Right hindlimb (tissue), 1 donor: ENCODE measurements around the gene FBXO17.

Experiments
- DNase-seq: peaks from one replicate; pipeline ENCODE4 v3.0.0-alpha.2; 2018

The FBXO17 gene

DNA sequence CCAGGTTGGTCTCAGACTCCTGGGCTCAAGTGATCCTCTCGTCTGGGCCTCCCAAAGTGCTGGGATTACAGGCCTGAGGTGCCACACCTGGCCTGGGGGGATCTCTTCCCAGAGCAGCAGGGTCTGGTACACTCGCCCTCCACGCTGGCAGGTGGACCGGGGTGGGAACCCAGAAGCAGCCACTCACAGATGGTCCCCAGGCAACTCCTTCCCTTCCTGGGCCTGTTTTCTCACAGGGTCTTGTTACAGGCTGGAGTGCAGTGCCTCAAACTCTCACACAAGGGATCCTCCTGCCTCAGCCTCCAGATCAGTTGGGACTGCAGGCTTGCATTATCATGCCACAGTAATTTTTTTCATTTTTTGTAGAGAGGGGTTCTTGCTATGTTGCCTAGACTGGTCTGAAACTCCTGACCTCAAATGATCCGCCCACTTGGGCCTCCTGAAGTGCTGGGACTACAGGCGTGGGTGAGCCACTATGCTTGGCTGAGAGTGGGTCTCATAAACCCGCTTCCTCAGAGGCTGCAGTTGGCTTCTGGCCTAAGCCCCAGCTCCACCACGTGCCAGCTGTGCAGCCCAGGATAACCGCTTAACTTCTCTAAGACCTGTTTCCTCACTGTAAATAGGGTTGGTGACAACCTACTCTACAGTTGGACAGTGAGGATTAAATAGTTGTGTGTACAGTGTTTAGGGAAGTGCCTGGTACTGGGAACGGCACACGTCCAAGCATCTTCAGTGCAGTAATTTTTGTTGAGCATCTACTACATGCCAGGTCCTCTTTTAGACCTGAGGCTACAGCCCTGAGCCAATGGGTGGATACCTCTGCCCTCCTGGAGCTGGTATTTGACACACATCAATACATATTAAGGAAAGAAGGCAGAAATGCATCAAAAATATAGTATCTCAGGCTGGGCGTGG is 62.7 kb downstream of the FBXO17 start:
- no peak for DNase-seq

DNA sequence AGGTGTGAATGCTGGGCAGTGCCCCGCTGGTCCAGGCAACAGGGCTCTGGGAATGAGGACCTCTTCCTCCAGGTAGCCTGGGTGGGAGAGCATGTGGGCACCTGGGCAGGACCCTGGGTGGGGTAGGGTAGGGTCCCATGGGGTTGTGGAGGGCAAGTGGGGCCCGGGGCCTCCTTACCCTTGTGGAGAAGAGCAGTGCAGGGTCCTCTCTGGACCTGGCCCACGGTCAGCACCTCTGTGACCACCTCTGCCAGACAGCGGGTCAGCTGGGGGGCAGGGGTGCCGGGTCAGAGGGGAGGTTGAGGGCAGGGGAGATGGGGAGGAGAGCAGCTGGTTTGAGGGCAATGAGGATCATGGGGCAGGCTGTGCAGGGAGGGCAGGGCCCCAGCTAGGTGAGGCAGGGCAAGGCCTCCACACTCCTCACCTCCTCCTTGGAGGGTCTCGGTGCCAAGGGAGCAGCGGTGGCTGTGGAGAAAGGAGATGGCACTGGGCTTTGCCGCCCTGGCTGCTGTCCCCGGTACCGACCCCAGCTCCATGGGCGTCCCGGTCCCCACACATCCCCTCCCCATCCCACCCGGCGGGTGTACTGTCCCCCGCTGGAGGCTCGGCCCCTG is 64.0 kb downstream of the FBXO17 start:
- no peak for DNase-seq

GRCh38 chr19:38910488-38910887 is 65.1 kb downstream of the FBXO17 start:
- no peak for DNase-seq

GRCh38 chr19:38908911-38909310 is 66.6 kb downstream of the FBXO17 start:
- no peak for DNase-seq

GRCh38 chr19:38907670-38908069 is 67.9 kb downstream of the FBXO17 start:
- DNase-seq: no peak

DNA sequence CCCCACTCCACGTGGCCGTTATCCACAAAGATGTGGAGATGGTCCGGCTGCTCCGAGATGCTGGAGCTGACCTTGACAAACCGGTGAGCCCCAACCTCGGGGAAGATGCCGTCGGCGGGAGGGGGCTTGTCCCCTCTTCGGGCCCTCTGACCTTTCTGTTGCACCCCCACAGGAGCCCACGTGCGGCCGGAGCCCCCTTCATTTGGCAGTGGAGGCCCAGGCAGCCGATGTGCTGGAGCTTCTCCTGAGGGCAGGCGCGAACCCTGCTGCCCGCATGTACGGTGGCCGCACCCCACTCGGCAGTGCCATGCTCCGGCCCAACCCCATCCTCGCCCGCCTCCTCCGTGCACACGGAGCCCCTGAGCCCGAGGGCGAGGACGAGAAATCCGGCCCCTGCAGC is 68.3 kb downstream of the FBXO17 start:
- DNase-seq: no peak

GRCh38 chr19:38905620-38906019 is 69.9 kb downstream of the FBXO17 start:
- DNase-seq: no peak

DNA sequence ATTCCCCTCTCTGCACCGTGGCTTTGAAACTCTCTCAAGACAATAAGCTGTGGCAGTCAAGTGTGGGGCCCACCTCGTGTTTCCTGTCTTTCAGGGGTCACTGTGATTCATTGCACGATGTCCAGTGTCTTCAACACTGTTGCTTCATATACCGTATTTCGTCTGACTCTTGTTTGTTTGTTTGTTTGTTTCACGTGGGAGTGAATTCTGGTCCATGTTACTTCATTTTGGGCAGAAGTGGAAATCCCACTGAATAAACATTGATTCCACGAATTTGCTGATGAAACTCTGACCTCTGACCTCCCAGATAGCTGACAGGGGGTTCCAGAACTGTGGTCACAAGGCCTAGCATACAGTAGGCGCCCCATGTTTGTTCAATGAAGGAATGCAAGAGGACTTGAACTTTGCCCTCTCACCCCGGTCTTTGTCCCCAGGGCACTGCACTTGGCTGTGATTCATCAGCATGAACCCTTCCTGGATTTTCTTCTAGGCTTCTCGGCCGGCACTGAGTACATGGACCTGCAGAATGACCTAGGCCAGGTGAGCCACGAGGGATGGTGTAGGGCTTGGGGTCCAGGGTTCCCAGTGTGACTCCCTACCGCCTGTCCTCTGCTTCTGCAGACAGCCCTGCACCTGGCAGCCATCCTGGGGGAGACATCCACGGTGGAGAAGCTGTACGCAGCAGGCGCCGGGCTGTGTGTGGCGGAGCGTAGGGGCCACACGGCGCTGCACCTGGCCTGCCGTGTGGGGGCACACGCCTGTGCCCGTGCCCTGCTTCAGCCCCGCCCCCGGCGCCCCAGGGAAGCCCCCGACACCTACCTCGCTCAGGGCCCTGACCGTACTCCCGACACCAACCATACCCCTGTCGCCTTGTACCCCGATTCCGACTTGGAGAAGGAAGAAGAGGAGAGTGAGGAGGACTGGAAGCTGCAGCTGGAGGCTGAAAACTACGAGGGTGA is 70.7 kb downstream of the FBXO17 start:
- DNase-seq: no peak

DNA sequence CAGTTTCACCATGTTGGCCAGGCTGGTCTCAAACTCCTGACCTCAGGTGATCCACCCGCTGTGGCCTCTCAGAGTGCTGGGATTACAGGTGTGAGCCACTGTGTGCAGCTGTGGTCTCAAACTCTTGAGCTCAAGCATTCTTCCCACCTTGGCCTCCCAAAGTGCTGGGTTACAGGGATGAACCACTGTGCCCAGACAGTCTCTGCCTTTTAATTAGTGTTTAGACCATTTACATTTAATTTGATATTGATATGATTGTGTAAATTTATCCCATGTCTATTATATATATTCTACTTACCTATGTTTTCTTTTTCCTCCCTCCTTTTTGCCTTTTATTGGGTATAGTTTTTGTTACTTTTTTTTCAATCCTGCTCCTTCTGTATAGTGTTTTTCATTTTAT is 73.9 kb downstream of the FBXO17 start:
- no peak for DNase-seq

- no peak for DNase-seq
Measured at GRCh38 chr19:38900743-38901190, 74.8 kb downstream of the FBXO17 start.

DNA sequence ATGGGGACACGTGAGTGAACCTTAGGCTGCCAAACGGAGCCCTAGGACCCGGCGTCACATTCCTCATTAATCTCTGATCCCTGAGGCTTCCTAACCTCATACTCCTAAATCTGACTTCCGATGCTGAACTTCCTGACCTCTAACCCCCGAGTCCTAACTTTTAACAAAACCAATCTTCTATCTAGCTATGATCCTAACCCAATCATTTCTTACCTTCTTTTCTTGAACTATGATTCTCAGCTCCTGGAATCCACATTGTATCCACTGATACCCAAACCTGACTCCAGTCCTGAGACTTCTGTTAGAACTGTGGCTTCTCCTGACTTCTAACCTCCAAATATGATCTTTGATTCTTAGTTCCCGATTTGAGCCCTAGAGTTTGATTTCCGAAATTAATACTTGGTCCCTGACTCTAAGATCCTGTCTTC is 75.3 kb downstream of the FBXO17 start:
- no peak for DNase-seq

DNA sequence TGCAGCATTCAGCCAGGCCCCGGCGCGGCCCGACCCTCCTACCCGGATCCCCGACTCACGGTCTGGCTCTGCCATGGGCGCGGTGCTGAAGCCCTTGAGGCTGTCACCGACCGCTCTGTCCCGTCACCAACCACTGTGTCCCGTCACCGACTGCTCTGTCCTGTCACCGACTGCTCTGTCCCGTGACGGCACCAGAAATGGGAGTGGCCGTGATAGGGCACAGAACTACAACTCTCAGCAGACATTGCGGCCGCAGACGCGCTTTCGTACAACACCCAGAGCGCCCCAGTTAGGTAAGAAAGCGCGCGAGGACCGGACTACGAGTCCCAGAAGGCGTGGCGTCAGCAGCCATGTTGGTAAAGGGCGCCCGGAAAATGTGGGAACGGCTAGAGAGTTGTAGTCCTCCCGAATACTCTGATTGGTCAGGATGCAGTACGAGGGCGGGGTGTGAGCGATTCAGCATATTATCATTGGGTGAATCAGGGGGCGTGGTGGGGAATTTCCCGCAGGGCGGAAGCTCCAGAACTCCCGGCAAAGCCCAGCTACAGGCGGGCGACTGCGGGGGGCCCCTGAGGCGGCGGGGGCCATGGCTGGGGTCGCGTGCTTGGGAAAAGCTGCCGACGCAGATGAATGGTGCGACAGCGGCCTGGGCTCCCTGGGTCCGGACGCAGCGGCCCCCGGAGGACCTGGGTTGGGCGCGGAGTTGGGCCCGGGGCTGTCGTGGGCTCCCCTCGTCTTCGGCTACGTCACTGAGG is 75.9 kb downstream of the FBXO17 start, which contains the start of the genes NFKBIB and SIRT2:
TSS of gene NFKBIB (plus strand) at position 523 of the 755 bp plus-strand sequence. CDS start at position 587, 64 bp downstream.
TSS of gene SIRT2 (minus strand) at position 172 of the 755 bp plus-strand sequence. CDS start at position 75, 97 bp downstream.
- DNase-seq: peak; percentile 100

GRCh38 chr19:38898788-38899446 is 76.6 kb downstream of the FBXO17 start:
- DNase-seq: no peak

DNA sequence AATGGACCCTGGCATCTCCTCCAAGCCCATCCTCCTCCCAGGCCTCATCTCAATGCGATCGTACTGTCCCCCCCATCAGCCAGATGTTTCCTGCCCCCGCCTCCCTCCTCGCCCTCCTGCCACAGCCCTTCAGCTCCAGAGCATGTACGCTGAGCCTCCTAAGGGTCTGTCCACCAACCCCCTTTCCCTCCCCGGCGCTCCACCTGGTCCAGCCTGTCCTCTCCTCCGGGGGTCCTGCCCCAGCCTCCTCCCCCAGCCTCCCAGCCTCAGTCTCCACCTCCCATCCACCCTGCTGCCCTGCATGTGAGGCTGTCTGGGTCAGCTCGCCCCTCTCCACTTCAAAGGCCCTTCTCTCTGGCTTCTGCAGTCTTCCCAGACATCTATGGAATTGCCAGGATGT is 80.6 kb downstream of the FBXO17 start:
- no peak for DNase-seq

GRCh38 chr19:38893341-38893771 is 82.2 kb downstream of the FBXO17 start:
- peak; percentile 19 for DNase-seq

DNA sequence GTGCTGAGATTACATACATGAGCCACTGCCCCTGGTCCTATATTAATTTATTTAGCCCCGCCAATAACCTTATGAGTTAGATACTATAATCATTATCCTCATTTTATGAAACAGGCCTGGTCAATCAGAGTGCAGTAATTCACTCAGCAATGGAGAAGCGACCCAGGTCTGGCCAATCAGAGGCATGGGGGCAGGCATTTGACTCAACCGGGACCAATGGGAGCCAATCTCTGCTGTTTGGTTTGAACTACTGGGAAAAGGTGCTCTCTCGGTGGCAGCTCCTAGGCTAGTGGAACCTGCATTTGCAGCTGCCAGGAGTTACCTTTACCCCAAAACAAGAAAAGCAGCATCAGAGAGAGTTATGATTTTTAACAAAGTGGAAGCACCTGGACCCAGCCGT is 82.7 kb downstream of the FBXO17 start:
- DNase-seq: no peak

DNA sequence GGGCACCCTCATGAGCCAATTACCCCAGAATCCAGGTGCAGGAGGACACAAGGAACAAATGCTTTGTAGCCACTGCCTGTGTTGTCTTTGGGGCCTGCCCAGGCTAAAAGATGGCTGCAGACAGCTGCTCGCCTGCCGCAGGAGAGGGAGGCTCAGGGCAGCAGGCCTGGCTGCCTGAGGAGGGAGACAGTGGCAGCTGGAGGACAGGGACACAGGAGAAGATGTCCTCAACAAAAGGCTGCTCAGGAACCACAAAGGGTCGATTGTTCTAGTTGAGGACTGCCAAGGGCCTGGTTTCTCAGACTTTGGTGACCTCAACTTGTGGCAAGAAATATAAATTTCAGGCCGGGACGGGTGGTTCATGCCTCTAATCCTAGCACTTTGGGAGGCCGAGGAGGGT is 83.8 kb downstream of the FBXO17 start:
- peak; percentile 50 for DNase-seq
